ENCODE results near the gene IL18BP.

DNA sequence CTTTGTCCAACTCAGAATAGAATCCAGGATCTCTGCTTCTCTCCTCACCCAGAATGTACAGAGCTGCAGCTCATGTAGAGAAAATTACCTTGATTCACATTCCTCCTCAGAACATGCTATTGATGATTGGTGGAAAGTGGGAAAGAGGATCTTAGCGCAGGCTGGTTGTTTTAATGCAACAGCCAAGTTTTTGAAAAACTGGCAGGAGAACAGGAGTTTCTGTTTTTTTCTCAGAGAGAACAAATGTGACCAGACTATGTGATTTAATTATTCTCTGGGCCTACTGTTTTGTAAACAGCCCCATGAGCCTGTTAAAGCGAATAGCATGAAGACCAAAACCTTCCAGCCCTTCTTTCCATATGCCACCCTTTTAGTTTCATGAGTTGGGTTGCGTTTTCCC, 19.1 kb upstream of the IL18BP start:
- no peak for TF ChIP-seq ZNF24 (tag by site-specific recombination; IDR thresholded peaks at IDR 0.05)
- no peak for TF ChIP-seq ZNF10 (tag by site-specific recombination; IDR thresholded peaks at IDR 0.05)
- TF ChIP-seq ZNF324 (tag by site-specific recombination; IDR thresholded peaks at IDR 0.05) = no peak
- TF ChIP-seq ZNF239 (tag by site-specific recombination; IDR thresholded peaks at IDR 0.05) = no peak
- TF ChIP-seq, protein P1, sequence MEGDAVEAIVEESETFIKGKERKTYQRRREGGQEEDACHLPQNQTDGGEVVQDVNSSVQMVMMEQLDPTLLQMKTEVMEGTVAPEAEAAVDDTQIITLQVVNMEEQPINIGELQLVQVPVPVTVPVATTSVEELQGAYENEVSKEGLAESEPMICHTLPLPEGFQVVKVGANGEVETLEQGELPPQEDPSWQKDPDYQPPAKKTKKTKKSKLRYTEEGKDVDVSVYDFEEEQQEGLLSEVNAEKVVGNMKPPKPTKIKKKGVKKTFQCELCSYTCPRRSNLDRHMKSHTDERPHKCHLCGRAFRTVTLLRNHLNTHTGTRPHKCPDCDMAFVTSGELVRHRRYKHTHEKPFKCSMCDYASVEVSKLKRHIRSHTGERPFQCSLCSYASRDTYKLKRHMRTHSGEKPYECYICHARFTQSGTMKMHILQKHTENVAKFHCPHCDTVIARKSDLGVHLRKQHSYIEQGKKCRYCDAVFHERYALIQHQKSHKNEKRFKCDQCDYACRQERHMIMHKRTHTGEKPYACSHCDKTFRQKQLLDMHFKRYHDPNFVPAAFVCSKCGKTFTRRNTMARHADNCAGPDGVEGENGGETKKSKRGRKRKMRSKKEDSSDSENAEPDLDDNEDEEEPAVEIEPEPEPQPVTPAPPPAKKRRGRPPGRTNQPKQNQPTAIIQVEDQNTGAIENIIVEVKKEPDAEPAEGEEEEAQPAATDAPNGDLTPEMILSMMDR (tag by site-specific recombination; IDR thresholded peaks at IDR 0.05) = no peak
- no peak for TF ChIP-seq KLF10 (tag by site-specific recombination; IDR thresholded peaks at IDR 0.05)
- no peak for TF ChIP-seq ZNF2 (tag by site-specific recombination; IDR thresholded peaks at IDR 0.05)
- TF ChIP-seq BCL11A (tag by site-specific recombination; IDR thresholded peaks at IDR 0.05; ENCODE audit: low read depth) = no peak
- TF ChIP-seq TCF7L2 (IDR thresholded peaks at IDR 0.05; ENCODE audit: borderline replicate concordance, low read depth, low read length) = no peak
- TF ChIP-seq ZNF768 (tag by site-specific recombination; IDR thresholded peaks at IDR 0.05) = no peak
- TF ChIP-seq ZFP41 (tag by site-specific recombination; IDR thresholded peaks at IDR 0.05; ENCODE audit: borderline replicate concordance) = no peak
- no peak for TF ChIP-seq ZFP3 (tag by site-specific recombination; IDR thresholded peaks at IDR 0.05; ENCODE audit: low read depth)
